OCI-LY1 (cell line): ENCODE results near the gene PP2D1.

Experiments used
- EZH2 ChIP-seq: fragments of 200-600 bp; sonication (generic), shearing (Covaris generic); IDR thresholded peaks from 2 replicates; pipeline ENCODE4 v1.8.0; 2017; ENCODE audit warnings: borderline replicate concordance, mixed run types, mild to moderate bottlenecking, antibody characterized with exemption, low read length, moderate library complexity, mixed read lengths
- TF ChIP-seq, protein P1 (sequence below): fragments of 200-600 bp; sonication (generic), shearing (Covaris generic); IDR thresholded peaks from 2 replicates; pipeline ENCODE4 v1.5.1; 2017; ENCODE audit warnings: mild to moderate bottlenecking, antibody characterized with exemption, low read length, moderate library complexity, mixed read lengths

DNA sequence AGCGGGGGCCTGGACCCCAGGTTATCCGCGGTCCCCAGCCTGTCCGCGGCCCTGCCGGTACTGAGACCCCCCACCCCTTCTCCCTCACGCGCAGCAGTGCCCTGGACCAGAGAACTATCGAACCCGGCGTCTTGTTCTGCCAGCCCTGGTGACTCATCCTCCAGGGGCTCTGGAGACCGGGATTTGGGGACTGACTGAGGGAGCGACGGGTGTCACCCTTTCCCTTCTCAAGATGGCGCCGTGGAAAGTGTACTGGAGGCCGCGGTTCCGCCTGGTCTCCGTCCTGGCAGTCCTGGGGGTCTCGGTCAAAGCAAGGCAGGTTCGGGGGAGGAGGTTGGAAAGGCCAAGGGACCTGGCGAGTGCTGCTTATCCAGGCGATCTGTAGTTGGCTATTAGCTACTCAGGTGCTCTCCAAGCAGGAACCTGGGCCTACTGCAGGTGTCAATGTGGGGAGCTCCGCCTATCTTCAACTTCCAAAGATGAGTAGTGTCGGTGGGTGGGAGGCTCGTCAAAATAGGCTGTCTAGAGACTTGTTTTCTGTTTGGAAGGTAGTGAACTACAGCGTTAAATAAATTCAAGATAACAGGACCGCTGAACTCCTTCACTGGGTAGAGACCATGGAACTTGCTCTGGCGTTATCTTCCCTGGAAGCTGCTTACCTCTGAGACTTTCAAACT, 64.4 kb downstream of the PP2D1 start:
- TF ChIP-seq, protein P1, sequence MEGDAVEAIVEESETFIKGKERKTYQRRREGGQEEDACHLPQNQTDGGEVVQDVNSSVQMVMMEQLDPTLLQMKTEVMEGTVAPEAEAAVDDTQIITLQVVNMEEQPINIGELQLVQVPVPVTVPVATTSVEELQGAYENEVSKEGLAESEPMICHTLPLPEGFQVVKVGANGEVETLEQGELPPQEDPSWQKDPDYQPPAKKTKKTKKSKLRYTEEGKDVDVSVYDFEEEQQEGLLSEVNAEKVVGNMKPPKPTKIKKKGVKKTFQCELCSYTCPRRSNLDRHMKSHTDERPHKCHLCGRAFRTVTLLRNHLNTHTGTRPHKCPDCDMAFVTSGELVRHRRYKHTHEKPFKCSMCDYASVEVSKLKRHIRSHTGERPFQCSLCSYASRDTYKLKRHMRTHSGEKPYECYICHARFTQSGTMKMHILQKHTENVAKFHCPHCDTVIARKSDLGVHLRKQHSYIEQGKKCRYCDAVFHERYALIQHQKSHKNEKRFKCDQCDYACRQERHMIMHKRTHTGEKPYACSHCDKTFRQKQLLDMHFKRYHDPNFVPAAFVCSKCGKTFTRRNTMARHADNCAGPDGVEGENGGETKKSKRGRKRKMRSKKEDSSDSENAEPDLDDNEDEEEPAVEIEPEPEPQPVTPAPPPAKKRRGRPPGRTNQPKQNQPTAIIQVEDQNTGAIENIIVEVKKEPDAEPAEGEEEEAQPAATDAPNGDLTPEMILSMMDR = no peak
- TF ChIP-seq EZH2 = no peak
